SK-N-DZ (cell line): ENCODE measurements around the gene ADGRL3.
A peak's percentile ranks its signal among the peaks of the same experiment; 100 is the strongest.

Experiments used
- DNase-seq: peaks from one replicate; pipeline ENCODE4 v3.0.0-alpha.2; 2015; ENCODE audit warnings: low spot score

Gene ADGRL3

DNA sequence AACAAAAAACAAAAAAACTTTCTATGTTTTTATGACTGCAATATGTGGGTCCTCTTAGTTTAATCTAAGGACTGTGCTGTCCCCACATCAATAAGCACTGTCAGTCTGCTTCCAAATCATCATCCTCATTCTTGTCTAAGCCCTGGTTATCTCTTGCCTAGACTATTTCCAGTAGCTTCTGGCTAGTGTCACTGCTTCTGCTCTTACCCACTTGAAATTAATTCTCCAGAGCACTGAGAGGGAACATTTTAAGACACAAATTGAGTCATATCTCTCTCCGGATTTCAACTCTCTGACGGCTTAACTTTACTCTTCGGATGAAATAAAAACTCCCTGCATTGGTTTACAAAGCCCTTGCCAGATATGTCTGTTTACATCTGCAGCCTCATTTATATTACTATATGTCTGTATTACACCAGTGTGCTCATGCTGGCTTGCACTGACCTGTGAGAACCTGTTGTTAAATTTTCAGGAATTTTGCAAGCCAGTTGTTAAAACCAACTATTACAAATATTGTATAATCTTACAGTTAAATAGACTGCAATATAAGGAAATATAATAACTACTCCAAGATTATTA, 345.9 kb downstream of the ADGRL3 start:
- peak; percentile 58 for DNase-seq

DNA sequence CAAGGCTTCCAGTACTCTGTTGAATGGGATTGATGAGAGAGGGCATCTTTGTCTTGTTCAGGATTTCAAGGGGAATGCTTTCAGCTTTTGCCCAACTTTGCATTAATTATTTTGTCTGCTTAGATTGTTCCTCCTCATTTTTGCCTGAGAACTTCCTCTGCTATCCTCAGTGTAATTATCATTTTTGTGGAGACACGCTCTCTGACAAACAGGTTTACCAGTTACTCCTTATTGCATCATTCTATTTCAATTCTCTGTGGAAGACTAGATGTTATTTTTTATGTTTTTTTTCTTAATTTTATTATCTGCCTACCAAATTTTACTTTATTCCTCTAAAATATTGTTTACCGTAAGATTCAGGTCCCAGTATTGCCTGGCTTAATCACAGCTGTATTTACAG, 349.2 kb downstream of the ADGRL3 start:
- no peak for DNase-seq

DNA sequence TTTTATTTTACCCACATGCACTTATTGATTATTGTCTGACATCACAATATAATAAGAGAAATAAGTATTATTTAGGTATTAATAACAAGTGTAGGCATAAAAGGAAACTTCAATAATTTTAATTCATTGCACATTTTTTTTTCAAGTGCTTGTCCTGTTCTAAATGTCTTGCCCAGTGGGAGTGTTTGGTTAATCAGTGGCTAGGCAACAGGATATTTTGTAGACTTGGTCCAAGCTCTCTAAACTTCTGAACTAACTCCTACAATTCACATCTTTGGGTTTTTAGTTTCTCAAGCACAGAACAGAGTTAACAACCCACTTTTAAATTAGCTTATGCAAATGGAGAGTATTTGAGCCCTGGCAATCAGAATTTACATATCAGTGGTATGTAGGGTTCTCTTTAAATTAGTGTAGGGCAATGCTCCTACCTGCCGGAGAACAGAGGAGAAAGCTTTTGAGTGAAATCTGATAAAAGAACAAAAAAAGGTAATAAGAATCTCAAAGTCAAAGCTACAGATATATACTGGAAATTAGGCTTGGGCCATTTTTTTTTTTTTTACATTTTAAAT, 353.5 kb downstream of the ADGRL3 start:
- no peak for DNase-seq

DNA sequence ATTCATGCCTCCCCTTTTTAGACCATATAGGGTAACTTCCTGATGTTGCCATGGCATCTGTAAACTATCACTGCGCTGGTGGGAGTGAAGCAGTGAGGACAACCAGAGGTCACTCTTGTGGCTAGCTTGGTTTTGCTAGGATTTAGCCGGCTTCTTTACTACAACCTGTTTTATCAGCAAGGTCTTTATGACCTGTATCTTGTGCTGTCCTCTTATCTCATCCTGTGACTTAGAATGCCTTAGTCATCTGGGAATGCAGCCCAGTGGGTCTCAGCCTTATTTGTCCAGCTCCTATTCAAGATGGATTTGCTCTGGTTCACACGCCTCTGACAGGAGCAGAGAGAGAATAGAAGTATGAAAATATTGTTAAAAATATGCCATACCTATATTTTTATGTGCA, 355.7 kb downstream of the ADGRL3 start:
- DNase-seq: no peak

DNA sequence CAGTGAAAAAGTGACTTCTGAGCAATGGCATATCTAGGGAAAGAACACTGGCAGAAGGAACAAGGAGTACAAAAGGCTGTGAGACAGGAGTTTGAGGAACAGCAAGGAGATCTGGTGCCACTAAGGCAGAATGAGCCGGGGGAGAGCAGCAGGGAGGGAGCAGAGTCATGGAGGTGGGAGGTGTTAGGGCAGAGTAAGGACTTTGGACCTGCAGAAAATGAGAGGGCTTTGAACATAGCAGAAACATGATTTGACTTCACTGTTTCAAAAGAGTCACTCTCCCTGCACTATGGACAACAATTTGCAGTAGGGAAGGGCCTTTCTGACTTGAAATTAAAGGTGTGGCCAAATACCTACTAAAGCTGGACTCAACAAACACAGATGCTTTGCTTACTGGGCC, 356.2 kb downstream of the ADGRL3 start:
- DNase-seq: no peak

DNA sequence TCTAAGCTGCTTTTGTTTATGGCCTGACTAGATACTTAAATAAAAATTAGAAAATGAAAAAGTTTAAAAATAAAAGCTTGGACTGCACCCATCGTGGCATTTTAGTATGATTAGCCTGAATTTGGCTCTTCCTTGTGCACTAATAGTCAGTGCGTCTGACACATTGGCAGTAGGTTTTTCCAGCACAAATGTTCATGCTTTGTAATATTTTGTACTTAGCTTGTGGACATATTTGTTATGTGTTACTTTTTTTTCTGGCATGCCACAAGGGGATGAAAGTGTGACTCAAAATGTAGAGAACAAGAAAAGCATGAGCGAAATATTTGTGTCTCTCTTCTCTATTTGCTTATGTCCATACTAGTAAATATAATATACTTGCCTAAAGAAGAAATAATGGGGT, 359.3 kb downstream of the ADGRL3 start:
- no peak for DNase-seq

DNA sequence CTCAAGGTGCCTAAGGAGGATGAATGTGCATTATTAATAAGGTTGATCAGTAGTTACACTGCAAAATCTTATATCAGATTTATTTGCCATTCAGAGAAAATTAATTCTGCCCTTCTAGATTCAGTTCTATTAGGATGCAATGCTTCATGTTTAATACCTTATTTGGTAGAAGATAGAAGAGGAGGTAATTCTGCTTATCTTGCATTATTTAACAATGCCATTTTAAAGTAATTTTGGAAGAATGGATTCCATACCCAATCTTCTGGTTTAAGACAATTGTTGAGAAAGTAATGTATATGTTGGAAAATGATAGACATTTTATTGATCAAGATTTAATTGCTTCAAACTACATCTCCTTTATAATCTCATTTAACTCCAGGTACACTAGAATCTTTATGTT, 360.9 kb downstream of the ADGRL3 start:
- no peak for DNase-seq

DNA sequence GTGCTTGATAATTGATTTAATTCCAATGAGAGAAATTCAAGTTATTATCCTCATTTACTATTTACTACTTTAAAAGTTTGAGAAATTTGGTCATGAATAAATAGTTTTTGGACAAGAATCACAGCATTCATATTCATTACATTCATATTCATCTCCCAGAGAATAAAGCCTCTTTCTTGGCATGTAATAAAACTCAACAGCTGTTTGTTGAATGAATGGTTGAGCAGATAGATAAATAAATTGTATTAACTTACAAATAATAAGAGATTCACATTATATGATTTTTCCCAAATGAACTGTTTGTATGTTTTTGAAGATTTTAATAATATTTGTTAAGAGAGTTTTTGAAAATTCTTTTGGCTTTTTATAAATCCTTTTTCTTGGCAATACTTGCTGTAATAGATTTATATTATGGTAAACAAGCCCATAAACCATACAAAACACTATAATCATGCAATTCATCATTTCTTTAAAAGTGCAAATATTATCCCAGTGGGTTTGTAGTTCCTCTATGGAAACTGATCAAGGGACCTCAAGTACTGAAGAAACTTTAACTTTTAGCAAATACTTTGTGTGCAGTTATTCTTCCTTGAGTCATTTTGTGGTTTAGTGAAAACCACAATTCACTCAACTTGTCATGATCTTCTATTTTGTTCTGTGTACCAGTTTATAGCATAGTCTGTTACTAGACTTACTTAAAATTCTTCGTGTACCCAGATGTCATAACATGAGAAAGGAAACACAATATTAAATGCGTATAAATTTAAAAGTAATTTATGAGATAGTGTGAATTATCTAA, 371.8 kb downstream of the ADGRL3 start:
- no peak for DNase-seq

DNA sequence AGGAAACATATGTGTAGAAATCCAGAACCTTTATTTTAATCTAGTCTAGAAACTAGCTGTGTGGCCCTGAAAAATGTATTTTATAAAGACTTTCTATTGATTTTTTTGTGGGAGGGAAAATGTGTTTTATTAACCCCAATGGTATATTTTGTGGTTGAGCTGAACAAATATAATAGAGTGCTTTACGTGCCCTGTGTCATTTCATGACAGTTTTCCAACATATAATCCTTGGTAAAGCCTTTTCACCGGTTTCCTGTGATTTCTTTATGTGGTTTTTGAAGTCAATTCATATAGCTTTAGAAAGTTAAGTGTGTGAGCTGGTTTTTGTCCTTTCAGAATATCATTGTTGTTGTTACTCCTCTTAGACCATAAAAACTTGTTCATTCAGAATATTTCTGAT, 375.7 kb downstream of the ADGRL3 start:
- DNase-seq: no peak

DNA sequence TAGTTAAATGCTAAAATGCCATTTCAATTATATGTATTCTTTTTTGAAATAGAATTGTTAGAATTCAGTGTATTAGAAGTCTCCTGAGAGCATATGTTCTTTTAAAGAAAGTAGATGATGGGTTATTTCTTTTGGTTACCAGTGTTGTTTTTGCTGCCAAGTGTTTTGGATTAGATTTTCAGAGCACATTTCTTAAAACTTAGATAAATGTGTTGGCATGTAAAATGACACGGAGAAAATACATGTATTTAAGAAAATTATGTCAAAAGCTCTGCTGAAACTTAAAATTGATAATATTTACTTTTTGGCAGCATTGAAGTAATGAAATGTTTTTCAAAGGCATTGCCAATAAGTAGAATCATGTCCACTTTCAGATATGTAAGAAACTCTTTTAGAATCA, 379.7 kb downstream of the ADGRL3 start:
- DNase-seq: no peak

DNA sequence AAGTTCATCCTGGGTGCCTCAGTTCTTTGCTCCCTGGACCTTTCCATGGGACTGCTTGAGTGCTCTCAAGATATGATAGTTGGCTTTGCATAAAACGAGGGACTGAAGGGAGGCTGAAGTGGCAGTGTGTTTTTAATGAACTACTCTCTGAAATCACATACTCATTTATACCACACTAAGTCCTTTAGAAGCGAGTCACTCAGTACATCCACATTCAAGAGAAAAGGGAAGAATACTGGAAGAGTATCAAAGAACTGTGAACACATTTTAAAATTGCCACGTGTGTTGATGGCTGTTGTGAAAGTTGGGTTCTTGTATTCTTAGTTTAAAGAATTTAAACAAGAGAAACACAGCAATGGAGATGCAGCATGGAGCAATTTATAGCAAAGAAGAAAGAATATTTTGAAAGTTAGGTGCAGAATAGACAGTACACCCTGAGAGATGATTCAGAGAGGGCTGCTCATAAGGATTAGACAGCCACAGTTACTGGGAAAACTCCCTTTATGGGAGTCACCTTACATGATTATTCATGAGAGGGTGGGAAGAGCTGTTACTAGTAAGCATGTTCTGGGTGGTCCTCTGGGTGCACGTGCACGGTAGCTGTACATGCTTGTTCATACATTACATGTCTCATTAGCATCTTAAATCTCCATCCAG, 380.7 kb downstream of the ADGRL3 start:
- DNase-seq: no peak

DNA sequence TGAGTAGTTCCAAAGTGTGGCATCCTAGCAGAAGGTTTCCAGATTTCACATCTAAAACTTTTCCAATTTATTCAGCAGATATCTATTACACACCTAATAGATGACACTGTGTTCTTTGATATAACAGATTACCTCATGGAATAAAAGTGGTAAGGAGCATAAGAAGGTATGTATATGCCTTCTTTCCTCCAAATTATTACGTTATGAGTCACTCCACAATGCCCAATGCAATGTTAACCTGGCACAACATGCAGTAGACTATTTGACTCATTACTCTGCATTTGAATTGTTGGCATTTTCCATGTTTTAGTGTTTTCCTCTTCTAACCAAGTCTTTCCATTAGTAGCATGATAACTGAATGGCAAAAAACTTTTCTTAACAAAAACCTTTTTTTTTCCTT, 383.6 kb downstream of the ADGRL3 start:
- DNase-seq: no peak

DNA sequence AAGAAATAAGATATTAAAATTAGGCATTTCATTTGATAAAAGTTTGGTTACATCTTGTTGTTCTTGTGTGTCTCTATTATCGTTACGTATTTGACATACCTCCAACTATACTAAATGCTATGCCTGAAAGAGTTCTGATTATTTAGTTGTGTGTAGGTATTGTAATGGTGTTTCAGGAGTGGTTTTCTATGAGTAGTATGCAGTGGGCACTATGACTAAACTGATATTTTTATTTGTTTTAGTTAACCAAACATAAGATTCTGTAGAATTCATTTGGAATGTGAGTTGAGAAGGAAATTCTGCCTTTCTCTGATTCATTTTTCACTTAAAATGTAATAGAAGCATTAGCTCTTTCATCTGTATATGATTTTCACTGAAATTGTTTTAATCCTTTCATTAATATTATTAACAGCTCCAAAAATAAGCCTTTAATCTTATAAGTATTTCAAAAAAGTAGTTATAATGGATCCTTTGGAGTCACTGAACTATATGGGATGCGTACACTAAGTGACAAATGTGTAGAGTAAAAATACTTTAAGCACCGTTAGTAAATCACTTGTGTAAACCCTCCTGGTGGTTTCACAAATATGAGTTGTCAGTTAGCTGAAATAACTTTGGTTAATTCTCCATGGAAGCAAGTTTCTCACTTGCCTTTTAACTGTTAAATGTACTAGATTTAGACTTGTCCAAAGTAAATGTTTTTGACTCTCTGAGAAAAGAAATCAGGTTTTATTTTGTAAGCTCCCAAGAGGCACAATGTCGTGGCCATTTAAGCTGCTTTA, 388.7 kb downstream of the ADGRL3 start:
- DNase-seq: no peak

DNA sequence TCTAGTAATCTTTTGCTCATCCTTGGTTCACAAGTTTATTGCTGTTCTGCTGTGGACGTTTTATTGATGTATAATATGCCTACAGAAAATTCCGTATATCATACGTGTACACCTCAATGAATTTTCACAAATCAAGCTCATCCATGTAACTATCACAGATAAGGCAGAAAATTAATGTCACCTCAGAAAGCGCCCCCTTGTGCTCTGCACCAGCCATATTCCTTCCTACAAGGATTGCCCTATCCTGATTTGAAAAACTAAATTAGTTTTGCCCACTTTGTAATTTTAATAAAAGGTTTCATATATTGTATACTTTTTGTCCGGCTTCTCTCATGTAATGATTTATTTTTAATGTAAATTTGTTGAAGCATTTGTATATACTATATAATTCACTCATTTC, 390.8 kb downstream of the ADGRL3 start:
- no peak for DNase-seq

DNA sequence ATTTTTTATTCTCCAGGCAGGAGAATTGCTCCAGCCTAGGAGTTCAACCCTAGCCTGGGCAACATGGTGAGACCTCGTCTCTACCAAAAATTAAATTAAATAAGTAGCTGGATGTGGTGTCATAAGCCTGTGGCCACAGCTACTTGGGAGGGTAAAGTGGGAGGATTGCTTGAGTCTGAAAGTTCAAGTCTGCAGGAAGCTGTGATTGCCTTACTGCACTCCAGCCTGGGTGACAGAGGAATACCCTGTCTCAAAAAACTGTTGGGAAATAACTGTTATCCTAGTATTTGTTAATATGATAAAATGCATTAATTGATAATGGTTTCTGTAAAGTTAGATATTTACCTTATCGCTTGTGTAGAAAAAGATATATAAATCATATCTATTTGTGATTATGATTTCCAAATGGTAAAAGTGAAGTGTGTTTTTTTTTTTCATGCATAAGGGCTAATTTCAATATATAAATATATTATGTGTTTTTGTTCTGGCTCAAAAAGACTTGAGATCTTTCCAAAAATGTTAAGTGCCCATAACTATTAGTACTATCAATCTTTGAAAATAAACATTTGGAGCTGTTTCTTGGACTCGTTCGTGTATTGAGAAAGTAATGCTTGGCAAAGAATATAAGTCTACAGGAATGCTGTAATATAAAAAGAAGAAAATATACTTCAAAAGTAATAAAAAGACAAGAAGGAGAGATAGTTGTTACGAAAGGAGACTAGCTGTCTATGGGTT, 396.6 kb downstream of the ADGRL3 start:
- DNase-seq: no peak

DNA sequence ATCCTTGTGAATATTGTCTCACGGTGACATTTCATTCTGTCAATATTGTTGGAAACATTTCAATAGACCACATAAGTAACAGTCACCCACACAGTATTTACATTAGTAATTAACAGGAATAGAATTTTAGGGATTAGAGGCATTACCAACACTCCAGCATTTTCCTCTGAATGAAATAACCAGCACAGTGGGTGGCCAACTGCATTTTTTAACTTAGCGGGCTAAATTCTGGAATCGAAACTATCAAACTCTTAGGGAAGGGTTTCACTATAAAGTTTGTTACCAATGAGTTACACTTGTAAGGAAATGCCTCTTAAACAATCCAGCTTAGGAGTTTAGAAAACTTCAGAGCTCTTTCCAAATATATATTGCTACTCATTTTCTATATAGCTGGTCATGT, 403.0 kb downstream of the ADGRL3 start:
- no peak for DNase-seq

DNA sequence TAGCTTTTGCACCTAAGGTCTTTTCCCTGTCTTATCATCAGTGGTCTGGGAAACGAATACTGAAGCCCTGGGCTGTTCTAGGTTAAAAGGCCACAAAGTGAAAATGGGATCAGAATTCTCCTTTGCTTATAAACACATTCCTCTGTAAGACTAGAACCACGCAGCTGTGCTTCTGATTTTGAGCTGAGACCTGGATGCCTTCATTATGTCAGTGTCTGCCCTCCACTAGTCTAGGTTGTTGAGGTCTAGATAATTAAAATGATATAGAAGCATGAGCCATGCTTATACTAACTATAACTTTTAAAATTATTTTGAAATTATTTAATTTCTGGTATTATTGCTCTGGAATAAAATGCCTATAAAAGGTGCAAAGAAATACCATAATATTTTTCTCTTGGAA, 403.9 kb downstream of the ADGRL3 start:
- DNase-seq: no peak

DNA sequence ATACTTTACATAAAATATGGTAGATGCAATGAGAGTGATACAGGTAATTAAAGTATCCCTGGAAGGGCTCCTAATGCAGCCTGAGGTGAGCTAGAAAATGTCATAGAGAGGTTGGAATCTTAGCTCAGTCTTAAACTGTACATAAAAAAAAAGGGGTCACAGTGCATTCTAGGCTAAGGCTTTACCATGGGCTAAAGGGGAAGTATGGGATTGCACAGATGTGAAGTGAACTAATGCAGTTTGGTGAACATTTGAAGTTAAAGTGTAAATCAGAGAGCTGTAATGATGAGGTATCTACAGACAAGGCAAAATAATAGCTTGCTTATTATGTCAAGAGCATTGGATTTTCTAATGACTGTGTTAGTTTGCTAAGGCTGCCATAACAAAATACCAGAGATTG, 405.9 kb downstream of the ADGRL3 start:
- DNase-seq: no peak

DNA sequence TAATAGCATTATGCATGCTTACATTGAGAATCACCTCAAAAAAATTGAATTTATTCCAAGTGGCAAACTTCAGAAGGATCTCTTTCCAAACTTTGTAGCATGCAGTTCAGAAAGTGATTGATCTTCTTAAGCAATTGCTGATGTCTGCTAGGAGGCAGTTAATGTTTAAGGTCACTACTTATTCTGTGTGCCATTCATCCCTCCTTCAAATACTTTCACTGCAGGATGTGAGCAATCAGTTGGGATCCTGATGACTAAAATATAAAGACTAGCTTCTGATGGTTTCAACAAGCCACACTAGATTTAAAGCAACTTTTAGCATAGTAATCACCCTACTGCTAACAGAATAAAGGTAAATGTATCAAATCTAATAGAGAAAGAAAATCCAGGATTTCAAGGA, 414.1 kb downstream of the ADGRL3 start:
- DNase-seq: no peak

DNA sequence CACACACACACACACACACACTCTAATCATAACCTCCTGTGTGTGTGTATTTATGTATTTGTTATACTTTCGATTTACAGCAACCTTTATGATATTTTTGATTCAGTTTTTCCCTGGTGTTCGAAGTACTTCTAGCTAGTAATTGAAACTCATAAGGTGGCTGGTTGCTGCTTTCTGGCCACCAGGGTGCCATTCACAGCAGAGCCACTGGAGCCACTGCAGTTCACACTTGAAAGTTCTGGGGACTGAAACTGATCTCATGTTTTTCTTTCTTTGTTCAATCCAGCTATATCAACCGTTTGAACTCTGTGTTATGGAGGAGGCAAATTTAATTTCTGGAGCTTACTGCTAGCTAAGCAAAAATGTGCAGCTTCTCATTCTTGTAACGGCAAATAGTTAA, 419.4 kb downstream of the ADGRL3 start:
- DNase-seq: no peak

DNA sequence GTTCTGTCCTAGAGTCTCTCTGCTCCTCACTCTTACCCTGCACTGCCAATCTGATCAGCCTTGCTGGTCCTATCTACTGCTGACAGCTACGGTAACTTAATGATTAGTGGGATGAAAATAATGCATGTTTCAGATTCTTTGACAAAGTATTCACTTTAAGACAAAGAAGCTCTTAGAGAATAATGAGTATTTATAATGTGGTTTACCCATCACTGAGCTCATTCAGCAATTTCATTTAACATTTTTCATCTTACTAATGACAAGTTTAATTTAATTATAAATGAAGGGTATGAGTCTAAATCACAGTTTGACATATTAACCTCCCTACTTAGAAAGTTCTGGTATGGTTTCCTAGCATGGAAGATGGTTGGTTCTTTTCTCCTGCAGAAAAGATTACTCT, 428.2 kb downstream of the ADGRL3 start:
- no peak for DNase-seq
